Natural killer cell (primary cell): ENCODE measurements around the gene PRKAG2. TPM values are rescaled to one million over a fixed set of nuclear protein-coding genes. Genes with fewer than 3 reads are reported as not detected.

Source experiments
- ATAC-seq, 3 donors: fragments of 150-1000 bp in 2 of 3; fragments of 200-7000 bp in 1 of 3; cut with Tn5 transposase; 1 replicate in 1 of 3; 2 replicates in 2 of 3; pipeline ENCODE4 v1.10.0; 2021; ENCODE audit warnings: mild to moderate bottlenecking in 2 of 3, moderate library complexity in 2 of 3
- DNase-seq, 2 donors: peaks; one replicate each; pipeline versions ENCODE4 v3.0.0 to v3.0.0-alpha.2; 2013 to 2021; ENCODE audit warnings: mixed read lengths in 1 of 2
- H3K27ac ChIP-seq: one replicate; pipeline ENCODE4 v1.5.1; 2013; ENCODE audit warnings: mild to moderate bottlenecking, low read length
- H3K27me3 ChIP-seq: one replicate; pipeline ENCODE4 v1.6.1; 2013; ENCODE audit warnings: low read length; ENCODE audit not compliant: control insufficient read depth, insufficient read depth
- H3K36me3 ChIP-seq: one replicate; pipeline ENCODE4 v1.6.1; 2013; ENCODE audit warnings: low read length; ENCODE audit not compliant: control insufficient read depth, insufficient read depth
- H3K4me1 ChIP-seq: one replicate; pipeline ENCODE4 v1.6.1; 2013; ENCODE audit warnings: low read length; ENCODE audit not compliant: control insufficient read depth, insufficient read depth
- H3K4me3 ChIP-seq: one replicate; pipeline ENCODE4 v1.5.1; 2013; ENCODE audit warnings: low read length
- H3K9me3 ChIP-seq: one replicate; pipeline ENCODE4 v1.6.1; 2013; ENCODE audit warnings: low read length; ENCODE audit not compliant: control insufficient read depth, insufficient read depth
- H3K27ac Mint-ChIP-seq, 2 donors: one replicate each; pipeline ENCODE4 v1.8.0; 2022; ENCODE audit warnings: mild to moderate bottlenecking in 2 of 2, mixed read lengths in 2 of 2, moderate library complexity in 1 of 2
- H3K27me3 Mint-ChIP-seq, 2 donors: one replicate each; pipeline ENCODE4 v1.8.0; 2022; ENCODE audit warnings: low read depth in 2 of 2, mixed read lengths in 2 of 2
- H3K36me3 Mint-ChIP-seq: one replicate; pipeline ENCODE4 v1.8.0; 2022; ENCODE audit warnings: mixed read lengths
- H3K4me1 Mint-ChIP-seq, 2 donors: one replicate each; pipeline ENCODE4 v1.8.0; 2022; ENCODE audit warnings: mixed read lengths in 2 of 2
- H3K4me3 Mint-ChIP-seq: one replicate; pipeline ENCODE4 v1.8.0; 2022; ENCODE audit warnings: mild to moderate bottlenecking, moderate library complexity, mixed read lengths
- H3K9me3 Mint-ChIP-seq, 2 donors: one replicate each; pipeline ENCODE4 v1.8.0; 2022; ENCODE audit warnings: mixed read lengths in 2 of 2
- CTCF ChIP-seq: fragments of 200-600 bp; IDR thresholded peaks from one replicate; pipeline ENCODE4 v1.8.0; 2022; ENCODE audit warnings: antibody characterized with exemption
- WGBS: methylation state at CpG from one replicate; pipeline ENCODE4 v1.1.7; 2013; ENCODE audit warnings: missing lambda C conversion rate; ENCODE audit not compliant: insufficient coverage; 5-methylcytosine and 5-hydroxymethylcytosine counted together
- intact Hi-C: fragments of 100-400 bp; cut with micrococcal nuclease; formaldehyde crosslinking; loops from one replicate; pipeline ENCODE4 v1.14.2; 2022
- total RNA-seq, 4 donors: library from RNA; stranded (reverse); fragments of 120-200 nt in 1 of 4; gene quantifications; one replicate each; pipeline versions ENCODE4 v1.2.3 to v1.2.4, GENCODE V29; 2013 to 2022

The PRKAG2 gene
- total RNA-seq, 3 donors from 2014 or later (not counting 1 experiment from before 2014, with no cell fraction given), result 42.6 to 66.5 (median 64.4) TPM

GRCh38 chr7:151754688-151755130 is 122.2 kb downstream of the PRKAG2 start:
- Mint-ChIP-seq H3K27me3 (no peaks in the 10 kb centered on the region), H3K9me3 (no peaks in the 10 kb centered on the region), H3K27ac (peak overlapping the region in 1 of 2 donors; percentile 8), H3K4me3 (no peak overlapping the region), H3K36me3 (no peaks in the 10 kb centered on the region), H3K4me1 (peaks cover 23 to 28% of the 10 kb centered on the region in 2 donors)
- WGBS, result 95% methylated on average over 14 of the region's 17 CpGs
- Histone ChIP-seq H3K9me3 (no peaks in the 10 kb centered on the region), H3K27me3 (no peaks in the 10 kb centered on the region), H3K27ac (no peak overlapping the region), H3K4me1 (peaks cover 11% of the 10 kb centered on the region), H3K4me3 (no peak overlapping the region), H3K36me3 (no peaks in the 10 kb centered on the region)
- intact Hi-C loops, result no loop called here
- no peak for TF ChIP-seq CTCF
- no peak for DNase-seq
- no peak for ATAC-seq

- Histone ChIP-seq H3K9me3 (no peaks in the 10 kb centered on the region), H3K4me1 (peaks cover 11% of the 10 kb centered on the region), H3K36me3 (no peaks in the 10 kb centered on the region), H3K4me3 (no peak overlapping the region), H3K27ac (no peak overlapping the region), H3K27me3 (no peaks in the 10 kb centered on the region)
- Mint-ChIP-seq H3K36me3 (no peaks in the 10 kb centered on the region), H3K4me3 (no peak overlapping the region), H3K4me1 (peaks cover 18 to 23% of the 10 kb centered on the region in 2 donors), H3K27ac (no peak overlapping the region), H3K9me3 (no peaks in the 10 kb centered on the region), H3K27me3 (no peaks in the 10 kb centered on the region)
- DNase-seq (peak in 1 of 2 donors; percentile 55), ATAC-seq (peak; percentile 40 to 58 (median 47))
- 84% methylated on average over 14 of the region's 14 CpGs for WGBS
- intact Hi-C loops, result no loop called here
- peak; percentile 49 for TF ChIP-seq CTCF
Observed at GRCh38 chr7:151754142-151754590, 122.7 kb downstream of the PRKAG2 start.

GRCh38 chr7:151752816-151753595 is 123.9 kb downstream of the PRKAG2 start:
- intact Hi-C loops, result no loop called here
- no peak for ATAC-seq
- Mint-ChIP-seq H3K9me3 (no peaks in the 10 kb centered on the region), H3K4me1 (peaks cover 18 to 20% of the 10 kb centered on the region in 2 donors), H3K4me3 (no peak overlapping the region), H3K36me3 (no peaks in the 10 kb centered on the region), H3K27ac (peak overlapping the region in 1 of 2 donors; percentile 47), H3K27me3 (no peaks in the 10 kb centered on the region)
- 94% methylated on average over 19 of the region's 19 CpGs for WGBS
- H3K36me3 ChIP-seq, result no peaks in the 10 kb centered on the region
- DNase-seq, result no peak
- no peak overlapping the region for H3K27ac ChIP-seq
- TF ChIP-seq CTCF, result no peak
- no peaks in the 10 kb centered on the region for H3K9me3 ChIP-seq
- peaks cover 11% of the 10 kb centered on the region for H3K4me1 ChIP-seq
- no peak overlapping the region for H3K4me3 ChIP-seq
- H3K27me3 ChIP-seq, result no peaks in the 10 kb centered on the region
